Type B pancreatic cell (in vitro differentiated cells): ENCODE measurements around the gene RAB17. TPM values are rescaled to one million over a fixed set of nuclear protein-coding genes. Genes with fewer than 3 reads are reported as not detected.

Experiments used
- DNase-seq: peaks from one replicate; pipeline ENCODE4 v3.0.0; 2021; ENCODE audit warnings: mixed read lengths; ENCODE audit not compliant: unreplicated experiment; ENCODE audit errors: extremely low spot score
- H3K27ac Mint-ChIP-seq: 2 replicates; pipeline ENCODE4 v1.8.0; 2021; ENCODE audit warnings: mild to moderate bottlenecking, mixed read lengths
- H3K27me3 Mint-ChIP-seq: 2 replicates; pipeline ENCODE4 v1.8.0; 2021; ENCODE audit warnings: mixed read lengths
- H3K36me3 Mint-ChIP-seq: 2 replicates; pipeline ENCODE4 v1.8.0; 2021; ENCODE audit warnings: mixed read lengths
- H3K4me1 Mint-ChIP-seq: one replicate; pipeline ENCODE4 v1.8.0; 2021; ENCODE audit warnings: mixed read lengths; ENCODE audit not compliant: unreplicated experiment
- H3K4me3 Mint-ChIP-seq: 2 replicates; pipeline ENCODE4 v1.8.0; 2021; ENCODE audit warnings: mild to moderate bottlenecking, mixed read lengths
- H3K9me3 Mint-ChIP-seq: 2 replicates; pipeline ENCODE4 v1.8.0; 2021; ENCODE audit warnings: mixed read lengths
- CTCF ChIP-seq: fragments of 200-600 bp; sonication (generic); conservative IDR thresholded peaks from 2 replicates; pipeline ENCODE4 v1.5.0; 2021; ENCODE audit warnings: antibody characterized with exemption, mild to moderate bottlenecking
- total RNA-seq: library from RNA; stranded (reverse); gene quantifications from 2 replicates; pipeline ENCODE4 v1.2.1, GENCODE V29; 2021; ENCODE audit warnings: low replicate concordance

The RAB17 gene
- total RNA-seq, 1 donor from 2014 or later: 21.6 TPM

DNA sequence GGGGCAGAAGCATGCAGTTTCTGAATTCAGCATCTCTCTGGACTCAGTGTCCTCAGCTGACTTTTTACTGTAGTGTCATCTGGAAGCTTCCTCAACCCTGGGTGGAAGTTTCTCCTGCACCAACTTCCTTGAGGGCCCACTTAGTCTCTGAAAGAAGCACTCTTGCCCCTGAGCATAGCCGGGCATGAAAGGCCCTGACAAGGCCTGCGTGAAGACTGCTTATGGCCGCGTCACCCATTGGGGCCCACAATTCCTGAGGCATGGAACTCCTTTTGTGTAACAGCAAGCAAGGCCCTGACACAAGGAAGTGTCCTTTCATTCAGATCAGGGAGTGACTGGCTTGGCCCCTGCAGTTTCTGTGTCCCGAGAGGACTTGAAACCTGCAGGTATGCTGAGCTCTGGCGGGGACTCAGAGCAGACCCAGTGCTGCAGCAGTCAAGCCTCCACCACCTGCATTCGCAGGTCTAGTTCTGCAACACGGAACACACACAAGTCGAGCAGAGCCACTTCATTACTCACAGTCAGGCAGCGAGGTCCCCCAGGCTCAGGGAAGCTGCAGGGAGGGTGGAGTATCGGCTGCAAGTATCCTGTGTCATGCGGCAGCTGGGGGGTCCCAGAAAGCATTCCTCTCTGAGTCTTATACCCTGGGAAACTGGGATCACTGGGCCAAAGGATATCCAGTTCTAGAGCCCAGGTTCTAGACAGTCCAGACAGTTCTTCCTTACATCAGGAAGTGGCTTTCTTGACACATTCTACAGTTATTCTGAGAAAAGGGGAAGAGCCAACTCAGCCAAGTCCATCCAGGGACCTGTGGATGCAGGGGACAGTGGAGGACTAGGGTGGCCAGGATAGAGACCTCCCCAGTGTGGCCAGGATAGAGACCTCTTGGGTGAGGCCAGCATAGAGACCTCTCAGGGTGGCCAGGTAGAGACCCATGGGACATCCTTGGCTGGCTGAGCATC lies 59.8 kb downstream of the RAB17 start:
- peaks cover 10% of the 10 kb centered on the region for H3K4me1 Mint-ChIP-seq
- H3K27ac Mint-ChIP-seq: no peak overlapping the region
- TF ChIP-seq CTCF: no peak
- no peaks in the 10 kb centered on the region for H3K9me3 Mint-ChIP-seq
- no peak overlapping the region for H3K4me3 Mint-ChIP-seq
- DNase-seq: no peak
- H3K36me3 Mint-ChIP-seq: no peaks in the 10 kb centered on the region
- H3K27me3 Mint-ChIP-seq: no peaks in the 10 kb centered on the region

- Mint-ChIP-seq H3K9me3 (no peaks in the 10 kb centered on the region), H3K27me3 (no peaks in the 10 kb centered on the region), H3K4me1 (peaks cover 10% of the 10 kb centered on the region), H3K36me3 (no peaks in the 10 kb centered on the region), H3K27ac (no peak overlapping the region), H3K4me3 (no peak overlapping the region)
- no peak for TF ChIP-seq CTCF
- DNase-seq: no peak
Measured at GRCh38 chr2:237529452-237530402, 60.8 kb downstream of the RAB17 start.

DNA sequence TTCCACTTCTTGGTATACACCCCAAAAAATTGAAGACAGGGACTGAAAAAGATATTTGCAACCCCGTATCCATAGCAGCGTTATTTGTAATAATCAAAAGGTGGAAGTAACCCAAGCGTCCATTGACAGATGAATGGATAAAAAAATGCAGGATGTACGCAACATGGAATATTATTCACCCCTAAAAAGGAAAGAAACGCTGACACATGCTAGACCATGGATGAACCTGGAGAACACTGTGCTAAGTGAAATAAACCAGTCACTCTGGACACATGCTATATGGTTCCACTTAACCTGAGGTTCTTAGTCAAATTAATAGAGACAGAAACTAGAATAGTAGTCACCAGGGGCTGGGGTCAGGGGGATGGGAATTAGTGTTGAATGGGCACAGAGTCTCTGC lies 62.8 kb downstream of the RAB17 start:
- Mint-ChIP-seq H3K36me3 (peaks cover 3% of the 10 kb centered on the region), H3K4me1 (peaks cover 10% of the 10 kb centered on the region), H3K27me3 (no peaks in the 10 kb centered on the region), H3K9me3 (no peaks in the 10 kb centered on the region), H3K27ac (no peak overlapping the region), H3K4me3 (no peak overlapping the region)
- no peak for DNase-seq
- no peak for TF ChIP-seq CTCF

GRCh38 chr2:237527233-237527632 lies 63.3 kb downstream of the RAB17 start:
- peaks cover 3% of the 10 kb centered on the region for H3K36me3 Mint-ChIP-seq
- H3K9me3 Mint-ChIP-seq: no peaks in the 10 kb centered on the region
- no peak for DNase-seq
- peaks cover 6% of the 10 kb centered on the region for H3K4me1 Mint-ChIP-seq
- H3K27ac Mint-ChIP-seq: no peak overlapping the region
- no peak for TF ChIP-seq CTCF
- no peaks in the 10 kb centered on the region for H3K27me3 Mint-ChIP-seq
- H3K4me3 Mint-ChIP-seq: no peak overlapping the region

DNA sequence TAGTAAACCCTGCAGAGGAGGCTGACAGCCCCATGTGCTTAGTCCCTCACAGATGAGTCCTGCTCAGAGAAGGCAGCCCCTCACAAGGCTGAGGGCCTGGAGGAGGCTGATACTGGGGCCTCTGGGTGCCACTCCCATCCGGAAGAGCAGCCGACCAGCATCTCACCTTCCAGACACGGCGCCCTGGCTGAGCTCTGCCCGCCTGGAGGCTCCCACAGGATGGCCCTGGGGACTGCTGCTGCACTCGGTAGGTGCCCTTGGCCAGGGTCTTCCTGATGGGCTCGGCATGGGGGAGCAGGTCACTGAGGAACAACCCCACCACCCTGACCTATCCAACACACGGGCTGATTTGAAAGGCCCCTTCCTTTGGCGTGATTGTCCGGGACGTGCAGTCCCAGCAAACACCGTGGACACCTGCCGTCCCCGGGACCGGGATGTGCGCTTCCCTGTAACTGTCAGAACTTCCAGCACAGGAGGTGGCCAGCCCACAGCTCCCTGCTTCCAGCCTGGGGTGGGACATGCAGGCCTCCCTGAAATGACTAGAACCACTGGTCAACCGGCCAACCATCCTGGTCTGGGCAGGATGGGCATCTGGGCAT lies 64.9 kb downstream of the RAB17 start:
- Mint-ChIP-seq H3K27ac (no peak overlapping the region), H3K36me3 (peaks cover 3% of the 10 kb centered on the region), H3K9me3 (no peaks in the 10 kb centered on the region), H3K4me1 (no peaks in the 10 kb centered on the region), H3K4me3 (no peak overlapping the region), H3K27me3 (no peaks in the 10 kb centered on the region)
- TF ChIP-seq CTCF: no peak
- DNase-seq: no peak
